Lower leg skin (tissue), 3 donors: ENCODE measurements around the gene UPP1.

Source experiments
- POLR2A ChIP-seq, 2 donors: fragments of 450-650 bp; IDR thresholded peaks; one replicate each; pipeline ENCODE4 v1.6.1; 2016 to 2017; ENCODE audit warnings: antibody characterized with exemption in 2 of 2, mild to moderate bottlenecking in 1 of 2, moderate library complexity in 1 of 2
- TF ChIP-seq, protein P1 (sequence below), 3 donors: fragments of 450-650 bp; IDR thresholded peaks; one replicate each; pipeline ENCODE4 v1.5.1; 2016; ENCODE audit warnings: antibody characterized with exemption in 3 of 3, mild to moderate bottlenecking in 3 of 3, moderate library complexity in 2 of 3

DNA sequence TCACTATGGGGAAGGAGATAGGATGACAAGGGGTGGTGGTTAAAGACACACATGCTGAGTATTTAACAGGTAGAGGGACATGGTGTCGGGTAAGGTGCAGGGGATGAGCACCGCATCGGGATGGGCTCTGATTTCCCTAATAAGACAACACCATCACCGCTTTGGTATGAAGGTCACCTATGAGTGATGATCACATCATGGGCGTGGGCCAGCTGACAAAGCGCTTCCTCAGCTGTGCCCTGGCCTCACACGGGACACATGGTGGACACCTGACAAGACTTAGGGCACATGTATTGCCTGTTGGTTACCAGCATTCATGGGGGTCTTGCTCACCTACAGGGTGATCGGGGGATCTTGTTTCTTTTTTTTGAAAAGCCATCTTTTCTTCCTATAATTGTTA, 41.0 kb upstream of the UPP1 start:
- TF ChIP-seq, protein P1, sequence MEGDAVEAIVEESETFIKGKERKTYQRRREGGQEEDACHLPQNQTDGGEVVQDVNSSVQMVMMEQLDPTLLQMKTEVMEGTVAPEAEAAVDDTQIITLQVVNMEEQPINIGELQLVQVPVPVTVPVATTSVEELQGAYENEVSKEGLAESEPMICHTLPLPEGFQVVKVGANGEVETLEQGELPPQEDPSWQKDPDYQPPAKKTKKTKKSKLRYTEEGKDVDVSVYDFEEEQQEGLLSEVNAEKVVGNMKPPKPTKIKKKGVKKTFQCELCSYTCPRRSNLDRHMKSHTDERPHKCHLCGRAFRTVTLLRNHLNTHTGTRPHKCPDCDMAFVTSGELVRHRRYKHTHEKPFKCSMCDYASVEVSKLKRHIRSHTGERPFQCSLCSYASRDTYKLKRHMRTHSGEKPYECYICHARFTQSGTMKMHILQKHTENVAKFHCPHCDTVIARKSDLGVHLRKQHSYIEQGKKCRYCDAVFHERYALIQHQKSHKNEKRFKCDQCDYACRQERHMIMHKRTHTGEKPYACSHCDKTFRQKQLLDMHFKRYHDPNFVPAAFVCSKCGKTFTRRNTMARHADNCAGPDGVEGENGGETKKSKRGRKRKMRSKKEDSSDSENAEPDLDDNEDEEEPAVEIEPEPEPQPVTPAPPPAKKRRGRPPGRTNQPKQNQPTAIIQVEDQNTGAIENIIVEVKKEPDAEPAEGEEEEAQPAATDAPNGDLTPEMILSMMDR (IDR thresholded peaks at IDR 0.05), result no peak
- TF ChIP-seq POLR2A (IDR thresholded peaks at IDR 0.05), result no peak
